HUES48 (cell line): Measurements from ENCODE around the gene CUX1.
"Not testable (repeated sequence)": the region's sequence is repeated elsewhere in the genome, so short reads cannot be mapped to it uniquely, and the experiment has no call there.

Experiments
- H3K27ac ChIP-seq: one replicate; pipeline ENCODE4 v1.7.0; 2013; ENCODE audit warnings: low read depth, low read length, inconsistent platforms
- H3K27me3 ChIP-seq: 2 replicates; pipeline ENCODE4 v1.6.1; 2013; ENCODE audit warnings: mild to moderate bottlenecking, low read length; ENCODE audit not compliant: control insufficient read depth, insufficient read depth
- H3K36me3 ChIP-seq: 2 replicates; pipeline ENCODE4 v1.6.1; 2013; ENCODE audit warnings: low read length; ENCODE audit not compliant: control insufficient read depth, insufficient read depth
- H3K4me1 ChIP-seq: 2 replicates; pipeline ENCODE4 v1.6.1; 2013; ENCODE audit warnings: mild to moderate bottlenecking, low read length; ENCODE audit not compliant: control insufficient read depth, insufficient read depth
- H3K4me3 ChIP-seq: 2 replicates; pipeline ENCODE4 v1.5.1; 2013; ENCODE audit warnings: mild to moderate bottlenecking, low read depth, low read length
- H3K9ac ChIP-seq: 2 replicates; pipeline ENCODE4 v1.6.1; 2013; ENCODE audit warnings: mild to moderate bottlenecking, low read depth, low read length, moderate library complexity
- H3K9me3 ChIP-seq: 2 replicates; pipeline ENCODE4 v1.6.1; 2013; ENCODE audit warnings: low read length; ENCODE audit not compliant: control insufficient read depth, insufficient read depth

CUX1 gene

GRCh38 chr7:102045681-102046372 lies 228.4 kb downstream of the CUX1 start:
- Histone ChIP-seq H3K9ac (no peak overlapping the region), H3K9me3 (no peaks in the 10 kb centered on the region), H3K27ac (no peak overlapping the region), H3K27me3 (no peaks in the 10 kb centered on the region), H3K4me1 (no peaks in the 10 kb centered on the region), H3K4me3 (no peak overlapping the region), H3K36me3 (no peaks in the 10 kb centered on the region)

DNA sequence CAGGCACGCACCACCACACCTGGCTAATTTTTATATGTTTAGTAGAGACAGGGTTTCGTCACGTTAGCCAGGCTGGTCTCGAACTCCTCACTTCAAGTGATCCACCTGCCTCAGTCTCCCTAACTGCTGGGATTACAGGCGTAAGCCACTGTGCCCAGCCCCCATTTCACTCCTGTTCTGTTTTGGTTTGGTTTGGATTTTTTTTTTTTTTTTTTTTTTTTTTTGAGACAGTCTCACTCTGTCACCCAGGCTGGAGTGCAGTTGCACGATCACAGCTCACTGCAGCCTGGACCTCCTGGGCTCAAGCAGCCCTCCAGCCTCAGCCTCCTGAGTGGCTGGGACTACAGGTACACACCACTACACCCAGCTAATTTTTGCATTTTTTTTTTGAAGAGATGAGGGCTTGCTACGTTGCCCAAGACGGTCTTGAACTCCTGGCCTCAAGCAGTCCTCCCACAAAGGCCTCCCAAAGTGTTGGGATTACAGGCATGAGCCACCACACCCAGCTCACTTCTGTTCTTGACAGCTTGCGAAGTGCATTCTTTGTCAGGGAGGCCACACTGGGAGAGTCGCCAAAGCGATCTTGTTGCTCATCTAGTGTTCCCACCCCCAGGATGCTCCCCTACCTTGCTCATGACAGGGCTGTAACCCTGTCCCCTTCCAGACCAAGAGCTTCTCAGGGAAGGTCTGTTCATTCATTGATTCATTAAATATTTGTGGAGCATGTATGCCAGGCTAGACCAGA lies 229.1 kb downstream of the CUX1 start:
- Histone ChIP-seq H3K4me1 (no peaks in the 10 kb centered on the region), H3K27me3 (no peaks in the 10 kb centered on the region), H3K9me3 (no peaks in the 10 kb centered on the region), H3K36me3 (no peaks in the 10 kb centered on the region), H3K9ac (no peak overlapping the region), H3K4me3 (no peak overlapping the region), H3K27ac (no peak overlapping the region)

GRCh38 chr7:102047167-102047566 lies 229.7 kb downstream of the CUX1 start:
- H3K36me3 ChIP-seq: no peaks in the 10 kb centered on the region
- H3K9ac ChIP-seq: no peak overlapping the region
- H3K4me3 ChIP-seq: no peak overlapping the region
- H3K27me3 ChIP-seq: no peaks in the 10 kb centered on the region
- H3K9me3 ChIP-seq: no peaks in the 10 kb centered on the region
- no peaks in the 10 kb centered on the region for H3K4me1 ChIP-seq
- H3K27ac ChIP-seq: no peak overlapping the region

GRCh38 chr7:102049765-102050164 lies 232.3 kb downstream of the CUX1 start:
- no peak overlapping the region for H3K9ac ChIP-seq
- H3K27me3 ChIP-seq: no peaks in the 10 kb centered on the region
- no peak overlapping the region for H3K27ac ChIP-seq
- H3K36me3 ChIP-seq: no peaks in the 10 kb centered on the region
- no peak overlapping the region for H3K4me3 ChIP-seq
- no peaks in the 10 kb centered on the region for H3K4me1 ChIP-seq
- peaks cover 3% of the 10 kb centered on the region; the same call in 1 of the 2 replicates for H3K9me3 ChIP-seq

- Histone ChIP-seq H3K4me1 (no peaks in the 10 kb centered on the region), H3K9me3 (peaks cover 3% of the 10 kb centered on the region; the same call in 1 of the 2 replicates), H3K9ac (no peak overlapping the region), H3K27ac (no peak overlapping the region), H3K36me3 (no peaks in the 10 kb centered on the region), H3K4me3 (no peak overlapping the region), H3K27me3 (no peaks in the 10 kb centered on the region)
Observed at GRCh38 chr7:102050864-102051460, 233.5 kb downstream of the CUX1 start.

GRCh38 chr7:102051736-102052135 lies 234.3 kb downstream of the CUX1 start:
- not testable (repeated sequence) for H3K9me3 ChIP-seq, H3K27ac ChIP-seq, H3K27me3 ChIP-seq, H3K36me3 ChIP-seq, H3K9ac ChIP-seq, H3K4me3 ChIP-seq, H3K4me1 ChIP-seq

GRCh38 chr7:102054158-102054557 lies 236.7 kb downstream of the CUX1 start:
- no peak overlapping the region for H3K9ac ChIP-seq
- H3K27me3 ChIP-seq: no peaks in the 10 kb centered on the region
- no peak overlapping the region for H3K27ac ChIP-seq
- H3K36me3 ChIP-seq: no peaks in the 10 kb centered on the region
- H3K4me1 ChIP-seq: no peaks in the 10 kb centered on the region
- peaks cover 3% of the 10 kb centered on the region; the same call in 1 of the 2 replicates for H3K9me3 ChIP-seq
- H3K4me3 ChIP-seq: no peak overlapping the region

DNA sequence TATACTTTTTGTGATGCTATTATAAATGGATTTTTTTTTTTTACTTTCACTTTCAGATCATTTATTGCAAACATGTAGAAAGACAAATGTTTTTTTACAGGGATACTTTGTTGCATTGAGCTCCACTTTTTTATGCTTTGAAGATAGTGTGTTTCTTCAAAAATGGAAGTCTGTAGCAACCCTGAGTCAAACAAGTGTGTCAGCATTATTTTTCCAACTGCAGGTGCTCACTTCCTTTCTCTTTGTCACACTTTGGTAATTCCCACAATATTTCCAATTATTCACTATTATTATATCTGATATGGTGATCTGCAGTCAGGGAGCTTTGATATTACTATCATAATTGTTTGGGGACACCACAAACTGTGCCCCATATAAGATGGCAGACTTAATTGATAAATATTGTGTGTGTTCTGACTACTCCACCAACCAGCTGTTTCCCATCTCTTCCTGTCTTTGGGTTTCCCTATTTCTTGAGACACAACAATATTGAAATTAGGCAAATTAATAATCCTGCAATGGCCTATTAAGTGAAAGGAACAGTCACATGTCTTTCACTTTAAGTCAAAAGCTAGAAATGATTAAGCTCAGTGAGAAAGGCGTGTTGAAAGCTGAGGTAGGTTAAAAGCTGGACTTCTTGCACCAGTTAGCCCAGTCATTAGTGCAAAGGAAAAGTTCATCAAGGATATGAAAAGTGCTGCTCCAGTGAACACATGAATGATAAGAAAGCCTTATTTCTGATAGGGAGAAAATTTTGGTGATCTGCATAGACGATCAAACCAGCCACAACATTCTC lies 238.0 kb downstream of the CUX1 start:
- Histone ChIP-seq H3K9ac (no peak overlapping the region), H3K36me3 (no peaks in the 10 kb centered on the region), H3K9me3 (peaks cover 3% of the 10 kb centered on the region; the same call in 1 of the 2 replicates), H3K4me1 (no peaks in the 10 kb centered on the region), H3K4me3 (no peak overlapping the region), H3K27me3 (no peaks in the 10 kb centered on the region), H3K27ac (no peak overlapping the region)

DNA sequence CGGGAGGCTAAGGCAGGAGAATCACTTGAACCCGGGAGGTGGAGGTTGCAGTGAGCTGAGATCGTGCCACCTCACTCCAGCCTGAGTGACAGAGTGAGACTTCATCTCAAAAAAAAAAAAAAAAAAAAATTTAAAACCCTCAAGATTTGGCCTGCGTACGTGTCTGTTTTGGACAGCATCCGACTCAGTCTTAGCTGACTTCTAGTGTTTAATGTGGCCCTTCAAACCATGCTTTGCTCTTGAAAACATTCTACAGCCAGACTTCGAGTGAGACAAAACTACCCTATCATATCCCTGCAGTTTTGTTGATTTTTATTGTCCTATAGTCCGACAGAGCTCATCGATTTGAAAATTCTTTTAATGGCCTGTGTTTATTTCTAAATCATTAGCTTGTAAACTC lies 242.1 kb downstream of the CUX1 start:
- no peak overlapping the region for H3K27ac ChIP-seq

DNA sequence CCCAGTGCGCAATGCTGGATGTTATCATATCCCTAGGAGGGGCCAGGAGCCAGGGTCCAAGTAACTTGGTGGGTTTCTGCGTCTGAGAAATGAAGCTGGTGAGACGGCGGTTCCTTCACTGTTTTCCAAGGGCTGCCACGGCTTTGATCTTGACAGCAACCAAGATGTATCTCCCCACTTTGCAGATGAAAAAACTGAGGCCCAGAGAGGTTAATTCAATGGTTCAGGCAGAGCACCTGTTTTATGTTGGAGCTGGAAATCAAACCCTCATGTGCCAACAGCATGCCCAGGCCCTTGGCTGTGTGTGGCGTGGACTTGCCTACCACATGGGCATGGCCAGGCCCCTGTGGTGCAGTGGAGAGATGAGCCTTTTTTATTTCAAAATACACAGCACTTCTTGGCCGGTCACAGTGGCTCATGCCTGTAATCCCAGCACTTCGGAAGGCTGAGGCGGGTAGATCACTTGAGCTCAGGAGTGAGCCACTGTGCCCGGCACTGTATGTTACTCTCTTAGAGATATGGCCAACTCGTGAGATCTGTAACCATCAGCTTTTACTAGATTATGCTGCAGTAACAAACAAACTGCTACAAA lies 244.0 kb downstream of the CUX1 start:
- no peak overlapping the region for H3K9ac ChIP-seq
- no peaks in the 10 kb centered on the region for H3K9me3 ChIP-seq
- no peak overlapping the region for H3K4me3 ChIP-seq
- peaks cover 17% of the 10 kb centered on the region for H3K4me1 ChIP-seq
- no peaks in the 10 kb centered on the region for H3K36me3 ChIP-seq
- no peak overlapping the region for H3K27ac ChIP-seq
- H3K27me3 ChIP-seq: no peaks in the 10 kb centered on the region

More for the DNA sequence above, 242.1 kb downstream of the CUX1 start:
- Histone ChIP-seq H3K27me3 (no peaks in the 10 kb centered on the region), H3K9me3 (no peaks in the 10 kb centered on the region), H3K4me3 (no peak overlapping the region), H3K36me3 (no peaks in the 10 kb centered on the region), H3K4me1 (peaks cover 11% of the 10 kb centered on the region), H3K9ac (no peak overlapping the region)
